Esophagus muscularis mucosa (tissue), 4 donors: ENCODE results near the gene AMIGO1. TPM values are rescaled to one million over a fixed set of nuclear protein-coding genes. Genes with fewer than 3 reads are reported as not detected.
A peak's percentile ranks its signal among the peaks of the same experiment; 100 is the strongest.

Experiments used
- DNase-seq: peaks from one replicate; pipeline ENCODE4 v3.0.0-alpha.2; 2017; ENCODE audit errors: extremely low spot score
- H3K27ac ChIP-seq, 4 donors: fragments of 200-600 bp; sonication (generic); replicated peaks in 1 of 4; 1 replicate in 3 of 4; 2 replicates in 1 of 4; pipeline ENCODE4 v1.5.1; 2016 to 2019; ENCODE audit warnings: mild to moderate bottlenecking in 1 of 4
- H3K27me3 ChIP-seq, 4 donors: fragments of 200-600 bp; sonication (generic); one replicate each; pipeline versions ENCODE4 v1.5.1 to v1.6.0; 2016 to 2019
- H3K36me3 ChIP-seq, 4 donors: fragments of 200-600 bp; sonication (generic); one replicate each; pipeline ENCODE4 v1.5.1; 2016 to 2019
- H3K4me1 ChIP-seq, 4 donors: fragments of 200-600 bp; sonication (generic); one replicate each; pipeline ENCODE4 v1.5.1; 2016 to 2019
- H3K4me3 ChIP-seq, 4 donors: fragments of 200-600 bp; sonication (generic); 1 replicate in 2 of 4; 2 replicates in 2 of 4; pipeline ENCODE4 v1.5.1; 2016 to 2019; ENCODE audit warnings: mild to moderate bottlenecking in 4 of 4, moderate library complexity in 1 of 4
- H3K9me3 ChIP-seq, 4 donors: fragments of 200-600 bp; sonication (generic); 1 replicate in 3 of 4; 2 replicates in 1 of 4; pipeline ENCODE4 v1.5.1; 2016 to 2019
- CTCF ChIP-seq, 3 experiments: fragments of 200-600 bp in 2 of 3; fragments of 450-650 bp in 1 of 3; sonication (generic) in 2 of 3; IDR thresholded peaks; one replicate each; pipeline ENCODE4 v1.5.1; 2017 to 2019; ENCODE audit warnings: antibody characterized with exemption in 3 of 3, mild to moderate bottlenecking in 2 of 3, moderate library complexity in 1 of 3
- EP300 ChIP-seq: sonication (generic); formaldehyde crosslinking; IDR thresholded peaks from one replicate; pipeline ENCODE4 v1.6.1; 2017; ENCODE audit warnings: antibody characterized with exemption
- POLR2A ChIP-seq: fragments of 450-650 bp; IDR thresholded peaks from one replicate; pipeline ENCODE4 v1.6.1; 2017; ENCODE audit warnings: antibody characterized with exemption, moderate library complexity, mild to moderate bottlenecking, low read depth
- POLR2AphosphoS5 ChIP-seq, 2 donors: sonication (generic); formaldehyde crosslinking; IDR thresholded peaks; one replicate each; pipeline ENCODE4 v1.6.1; 2017; ENCODE audit warnings: antibody characterized with exemption in 2 of 2
- WGBS: methylation state at CpG from one replicate; pipeline ENCODE4 v1.1.5; 2018; 5-methylcytosine and 5-hydroxymethylcytosine counted together
- intact Hi-C: fragments of 100-400 bp; cut with DNase I; formaldehyde crosslinking; loops from one replicate; pipeline ENCODE4 v1.15.1; 2023
- total RNA-seq, 4 donors: library from RNA; depleted of rRNA; stranded (reverse); fragments of >200 nt; gene quantifications; one replicate each; pipeline versions ENCODE4 v1.1.0 to v1.2.1, GENCODE V29; 2016

Gene AMIGO1
- total RNA-seq, 4 donors from 2014 or later = 8.4 to 23.7 (median 14.0) TPM

GRCh38 chr1:109488201-109488600 lies 21.3 kb downstream of the AMIGO1 start:
- intact Hi-C loops = no loop called here
- Histone ChIP-seq H3K27ac (no peak overlapping the region), H3K4me3 (no peak overlapping the region), H3K4me1 (peaks cover 20 to 32% (median 27%) of the 10 kb centered on the region in 4 donors), H3K27me3 (no peaks in the 10 kb centered on the region), H3K9me3 (no peaks in the 10 kb centered on the region), H3K36me3 (peaks cover 0 to 36% (median 26%) of the 10 kb centered on the region in 4 donors)
- TF ChIP-seq POLR2A (no peak), POLR2AphosphoS5 (IDR thresholded peaks at IDR 0.05) (no peak)
- 88% methylated on average over 5 of the region's 5 CpGs for WGBS
- no peak for DNase-seq

- Histone ChIP-seq H3K36me3 (peaks cover 0 to 36% (median 26%) of the 10 kb centered on the region in 4 donors), H3K4me3 (no peak overlapping the region), H3K27me3 (no peaks in the 10 kb centered on the region), H3K9me3 (no peaks in the 10 kb centered on the region), H3K4me1 (peaks cover 22 to 36% (median 32%) of the 10 kb centered on the region in 4 donors), H3K27ac (no peak overlapping the region)
- intact Hi-C loops = no loop called here
- WGBS = 57% methylated on average over 5 of the region's 5 CpGs
- DNase-seq = no peak
- TF ChIP-seq CTCF (IDR thresholded peaks at IDR 0.05) (no peak), POLR2A (no peak), EP300 (no peak), POLR2AphosphoS5 (IDR thresholded peaks at IDR 0.05) (no peak)
Measured at GRCh38 chr1:109487261-109487660, 22.3 kb downstream of the AMIGO1 start.

- TF ChIP-seq POLR2AphosphoS5 (IDR thresholded peaks at IDR 0.05) = no peak
- no peak for TF ChIP-seq POLR2A
- no peak for TF ChIP-seq EP300
- TF ChIP-seq CTCF (IDR thresholded peaks at IDR 0.05) = no peak
- intact Hi-C loops = no loop called here
- peaks cover 0 to 34% (median 33%) of the 10 kb centered on the region in 4 donors for H3K36me3 ChIP-seq
- WGBS = 28% methylated on average over 3 of the region's 3 CpGs
- H3K4me1 ChIP-seq = peaks cover 16 to 25% (median 24%) of the 10 kb centered on the region in 4 donors
- no peak for DNase-seq
- peak overlapping the region; percentile 76 to 94 (median 82) for H3K4me3 ChIP-seq
- H3K9me3 ChIP-seq = no peaks in the 10 kb centered on the region
- H3K27ac ChIP-seq = no peak overlapping the region
- H3K27me3 ChIP-seq = no peaks in the 10 kb centered on the region
Measured at GRCh38 chr1:109485001-109485400, 24.5 kb downstream of the AMIGO1 start.

- no peak for TF ChIP-seq POLR2AphosphoS5 (IDR thresholded peaks at IDR 0.05)
- TF ChIP-seq EP300 = no peak
- no peak for TF ChIP-seq CTCF (IDR thresholded peaks at IDR 0.05)
- no peak for TF ChIP-seq POLR2A
- WGBS = 33% methylated on average over 15 of the region's 15 CpGs
- peak overlapping the region; percentile 87 to 97 (median 96) for H3K27ac ChIP-seq
Measured at GRCh38 chr1:109484519-109484975, 25.0 kb downstream of the AMIGO1 start.

DNA sequence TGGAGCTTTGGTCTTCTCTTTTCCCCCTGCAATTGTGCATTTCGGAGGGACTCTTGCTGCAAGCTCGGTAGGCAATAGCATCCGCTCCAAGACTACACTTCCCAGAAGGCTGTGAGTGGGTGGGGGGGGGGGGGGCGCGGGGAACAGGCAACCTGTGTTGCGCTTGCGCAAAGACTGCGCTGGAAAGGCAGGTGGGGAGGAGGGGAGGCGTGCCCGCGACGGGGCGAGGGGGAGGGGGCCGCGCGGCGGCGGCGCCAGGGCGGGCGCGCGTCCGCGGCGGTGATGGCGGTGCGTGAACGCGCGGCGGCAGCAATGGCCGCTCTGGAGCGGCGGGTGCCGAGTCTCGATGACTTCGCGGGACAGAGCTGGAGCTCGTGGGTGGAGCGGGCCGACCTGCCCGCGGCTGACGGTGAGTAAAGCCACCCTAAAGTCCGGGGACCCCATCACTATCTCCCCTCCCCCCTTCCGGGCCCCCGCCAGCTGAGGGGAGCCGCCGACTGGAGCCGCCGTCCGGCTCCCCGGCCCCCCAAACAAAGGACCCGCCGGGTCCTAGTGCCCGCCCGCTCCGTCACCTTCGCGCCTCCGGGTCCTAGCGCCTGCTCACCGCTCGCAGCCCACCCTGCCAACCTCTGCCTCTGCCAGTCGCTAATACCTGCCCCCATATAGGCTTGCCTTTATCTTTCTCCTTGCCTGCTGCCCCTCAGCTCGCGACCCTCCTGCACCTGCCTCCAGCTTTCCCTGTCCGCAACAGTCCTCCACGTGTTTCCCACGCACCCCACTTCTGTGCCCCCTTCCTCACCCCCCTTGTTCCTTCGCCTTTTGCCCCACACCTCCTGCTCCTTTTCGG lies 25.6 kb downstream of the AMIGO1 start, which contains the start of gene ATXN7L2:
Gene ATXN7L2 (plus strand): TSS at position 234 of the 847 bp plus-strand sequence. CDS start 49 bp downstream, at position 283.
- no peak for TF ChIP-seq EP300
- peak; percentile 9 for TF ChIP-seq POLR2A
- no peak for TF ChIP-seq CTCF (IDR thresholded peaks at IDR 0.05)
- peak; percentile 60 to 67 for TF ChIP-seq POLR2AphosphoS5 (IDR thresholded peaks at IDR 0.05)
- intact Hi-C loops = loop anchor here (5.0 kb wide), 1 partner anchor 57 kb away; the partner anchor contains the start of gene PSMA5
- Histone ChIP-seq H3K36me3 (peaks cover 0 to 37% (median 35%) of the 10 kb centered on the region in 4 donors), H3K4me3 (peak within 1 kb of the TSS; percentile 76 to 94 (median 82)), H3K4me1 (peaks cover 16 to 25% (median 24%) of the 10 kb centered on the region in 4 donors), H3K9me3 (no peaks in the 10 kb centered on the region), H3K27ac (peak within 1 kb of the TSS; percentile 87 to 97 (median 96)), H3K27me3 (no peaks in the 10 kb centered on the region)
- under 1% methylated on average over 34 of the region's 73 CpGs for WGBS
- DNase-seq = peak; percentile 98

More at GRCh38 chr1:109484519-109484975, 25.0 kb downstream of the AMIGO1 start:
- no peaks in the 10 kb centered on the region for H3K27me3 ChIP-seq
- DNase-seq = no peak
- no peaks in the 10 kb centered on the region for H3K9me3 ChIP-seq
- peaks cover 16 to 25% (median 24%) of the 10 kb centered on the region in 4 donors for H3K4me1 ChIP-seq
- H3K4me3 ChIP-seq = peak overlapping the region; percentile 76 to 94 (median 82)
- intact Hi-C loops = loop anchor here (5.0 kb wide), 1 partner anchor 57 kb away; the partner anchor contains the start of gene PSMA5
- peaks cover 0 to 37% (median 36%) of the 10 kb centered on the region in 4 donors for H3K36me3 ChIP-seq
